Effector memory CD4-positive, alpha-beta T cell (primary cell): ENCODE results near the gene GABPB1.

ENCODE experiments used
- DNase-seq, 3 donors: peaks; one replicate each; pipeline ENCODE4 v3.0.0-alpha.2; 2020
- H3K27ac ChIP-seq: 2 replicates; pipeline ENCODE4 v1.7.0; 2013; ENCODE audit warnings: mild to moderate bottlenecking, low read length, moderate library complexity; ENCODE audit not compliant: insufficient read depth, poor library complexity, severe bottlenecking
- H3K27me3 ChIP-seq: replicated peaks from 2 replicates; pipeline ENCODE4 v1.7.0; 2013; ENCODE audit warnings: mild to moderate bottlenecking, low read length; ENCODE audit not compliant: insufficient read depth, control insufficient read depth, poor library complexity, severe bottlenecking
- H3K36me3 ChIP-seq: 2 replicates; pipeline ENCODE4 v1.7.0; 2013; ENCODE audit warnings: mild to moderate bottlenecking, low read length, moderate library complexity; ENCODE audit not compliant: control insufficient read depth, insufficient read depth
- H3K4me1 ChIP-seq: 2 replicates; pipeline ENCODE4 v1.7.0; 2013; ENCODE audit warnings: low read length, mild to moderate bottlenecking; ENCODE audit not compliant: control insufficient read depth, insufficient read depth, poor library complexity, severe bottlenecking
- H3K4me3 ChIP-seq: 2 replicates; pipeline ENCODE4 v1.7.0; 2013; ENCODE audit warnings: low read length, low read depth, mild to moderate bottlenecking; ENCODE audit not compliant: insufficient read depth, poor library complexity, severe bottlenecking
- H3K9me3 ChIP-seq: 2 replicates; pipeline ENCODE4 v1.7.0; 2013; ENCODE audit warnings: mild to moderate bottlenecking, low read length, moderate library complexity; ENCODE audit not compliant: control insufficient read depth

Gene GABPB1

GRCh38 chr15:50262533-50262932 lies 92.5 kb downstream of the GABPB1 start:
- no peaks in the 10 kb centered on the region for H3K36me3 ChIP-seq
- peak in 2 of 3 donors; percentile 12 to 28 for DNase-seq
- no peaks in the 10 kb centered on the region for H3K27me3 ChIP-seq
- no peak overlapping the region for H3K27ac ChIP-seq
- H3K4me1 ChIP-seq = peaks cover 8% of the 10 kb centered on the region
- H3K4me3 ChIP-seq = no peak overlapping the region
- no peaks in the 10 kb centered on the region for H3K9me3 ChIP-seq

- H3K36me3 ChIP-seq = no peaks in the 10 kb centered on the region
- H3K9me3 ChIP-seq = no peaks in the 10 kb centered on the region
- peaks cover 8% of the 10 kb centered on the region for H3K4me1 ChIP-seq
- H3K27me3 ChIP-seq = no peaks in the 10 kb centered on the region
- no peak for DNase-seq
- H3K27ac ChIP-seq = no peak overlapping the region
- H3K4me3 ChIP-seq = no peak overlapping the region
Measured at GRCh38 chr15:50261981-50262380, 93.0 kb downstream of the GABPB1 start.

GRCh38 chr15:50260969-50261496 lies 94.0 kb downstream of the GABPB1 start:
- DNase-seq = no peak
- H3K9me3 ChIP-seq = no peaks in the 10 kb centered on the region
- H3K4me1 ChIP-seq = peaks cover 8% of the 10 kb centered on the region
- no peaks in the 10 kb centered on the region for H3K36me3 ChIP-seq
- no peak overlapping the region for H3K27ac ChIP-seq
- no peaks in the 10 kb centered on the region for H3K27me3 ChIP-seq
- H3K4me3 ChIP-seq = no peak overlapping the region

- no peak overlapping the region for H3K4me3 ChIP-seq
- no peak overlapping the region for H3K27ac ChIP-seq
- no peak for DNase-seq
Measured at GRCh38 chr15:50259276-50259675, 95.7 kb downstream of the GABPB1 start.

GRCh38 chr15:50257924-50258323 lies 97.1 kb downstream of the GABPB1 start:
- H3K4me1 ChIP-seq = peaks cover 6% of the 10 kb centered on the region
- H3K27me3 ChIP-seq = no peaks in the 10 kb centered on the region
- H3K9me3 ChIP-seq = no peaks in the 10 kb centered on the region
- no peak for DNase-seq
- H3K4me3 ChIP-seq = no peak overlapping the region
- no peak overlapping the region for H3K27ac ChIP-seq
- H3K36me3 ChIP-seq = no peaks in the 10 kb centered on the region

More at GRCh38 chr15:50259276-50259675, 95.7 kb downstream of the GABPB1 start:
- Histone ChIP-seq H3K27me3 (no peaks in the 10 kb centered on the region), H3K4me1 (peaks cover 8% of the 10 kb centered on the region), H3K9me3 (no peaks in the 10 kb centered on the region), H3K36me3 (no peaks in the 10 kb centered on the region)

- Histone ChIP-seq H3K4me1 (no peaks in the 10 kb centered on the region), H3K36me3 (no peaks in the 10 kb centered on the region), H3K4me3 (no peak overlapping the region), H3K27me3 (no peaks in the 10 kb centered on the region), H3K27ac (no peak overlapping the region), H3K9me3 (no peaks in the 10 kb centered on the region)
- DNase-seq = no peak
Measured at GRCh38 chr15:50257332-50257731, 97.7 kb downstream of the GABPB1 start.

GRCh38 chr15:50256188-50257041 lies 98.6 kb downstream of the GABPB1 start:
- no peak overlapping the region for H3K27ac ChIP-seq
- DNase-seq = no peak

GRCh38 chr15:50252556-50252955 lies 102.4 kb downstream of the GABPB1 start:
- H3K9me3 ChIP-seq = no peaks in the 10 kb centered on the region
- H3K4me3 ChIP-seq = no peak overlapping the region
- H3K36me3 ChIP-seq = no peaks in the 10 kb centered on the region
- H3K4me1 ChIP-seq = peaks cover 1% of the 10 kb centered on the region
- no peaks in the 10 kb centered on the region for H3K27me3 ChIP-seq
- no peak overlapping the region for H3K27ac ChIP-seq
- DNase-seq = no peak

More at GRCh38 chr15:50256188-50257041, 98.6 kb downstream of the GABPB1 start:
- Histone ChIP-seq H3K36me3 (no peaks in the 10 kb centered on the region), H3K4me3 (no peak overlapping the region), H3K9me3 (no peaks in the 10 kb centered on the region), H3K27me3 (no peaks in the 10 kb centered on the region), H3K4me1 (no peaks in the 10 kb centered on the region)

GRCh38 chr15:50251638-50252182 lies 103.3 kb downstream of the GABPB1 start:
- no peak overlapping the region for H3K4me3 ChIP-seq
- no peaks in the 10 kb centered on the region for H3K9me3 ChIP-seq
- no peaks in the 10 kb centered on the region for H3K36me3 ChIP-seq
- no peaks in the 10 kb centered on the region for H3K27me3 ChIP-seq
- DNase-seq = no peak
- peaks cover 4% of the 10 kb centered on the region for H3K4me1 ChIP-seq
- no peak overlapping the region for H3K27ac ChIP-seq

- no peaks in the 10 kb centered on the region for H3K27me3 ChIP-seq
- H3K4me3 ChIP-seq = no peak overlapping the region
- peaks cover 4% of the 10 kb centered on the region for H3K4me1 ChIP-seq
- no peak overlapping the region for H3K27ac ChIP-seq
- DNase-seq = no peak
- no peaks in the 10 kb centered on the region for H3K9me3 ChIP-seq
- no peaks in the 10 kb centered on the region for H3K36me3 ChIP-seq
Measured at GRCh38 chr15:50250760-50251394, 104.1 kb downstream of the GABPB1 start.
